NCI-H1694 treated with DMSO at 0.1 percent for 48 hours (cell line): ENCODE measurements around the gene RNF146.
"Not testable (repeated sequence)": the region's sequence is repeated elsewhere in the genome, so short reads cannot be mapped to it uniquely, and the experiment has no call there.

ENCODE experiments used
- DNase-seq: peaks from one replicate; lab custom pipeline; 2025; lab: John Stamatoyannopoulos, UW

RNF146 gene

DNA sequence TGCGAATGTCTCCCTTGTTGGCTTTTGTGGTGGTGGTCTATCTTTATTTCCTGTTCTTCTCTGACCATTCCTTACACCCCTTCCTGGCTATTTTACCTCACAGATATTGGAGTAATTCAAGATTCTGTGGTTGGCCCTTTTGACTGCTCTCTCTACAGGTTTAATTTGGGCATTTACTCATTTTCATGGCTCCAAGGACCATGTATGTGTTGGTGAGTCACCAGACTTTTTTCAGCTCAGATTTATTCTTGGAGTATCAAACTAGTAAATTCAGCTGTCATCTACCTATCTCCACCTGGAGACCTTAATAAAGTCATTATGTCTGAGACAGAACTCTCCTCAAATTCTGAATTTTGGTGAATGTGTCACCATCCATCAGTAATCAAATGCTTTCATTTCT lies 15.5 kb downstream of the RNF146 start:
- no peak for DNase-seq

DNA sequence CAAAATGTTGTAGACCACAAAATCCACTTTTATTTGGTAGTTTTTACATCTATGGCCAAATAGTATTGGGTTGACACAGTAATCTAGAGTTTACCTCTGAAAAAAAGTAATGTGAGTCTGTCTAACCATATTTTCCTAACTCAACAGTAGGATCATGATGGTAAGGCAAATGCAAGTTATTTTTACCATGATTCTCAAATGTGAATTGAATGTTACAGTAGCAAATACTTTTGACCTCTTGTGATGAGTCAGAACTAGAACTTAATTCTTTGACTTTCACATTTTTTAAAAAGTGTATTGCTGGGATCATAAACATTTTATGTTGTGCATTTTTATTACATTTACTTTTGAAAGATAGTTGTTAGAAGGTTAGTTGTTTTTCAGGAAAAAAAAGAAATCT lies 22.0 kb downstream of the RNF146 start:
- no peak for DNase-seq

DNA sequence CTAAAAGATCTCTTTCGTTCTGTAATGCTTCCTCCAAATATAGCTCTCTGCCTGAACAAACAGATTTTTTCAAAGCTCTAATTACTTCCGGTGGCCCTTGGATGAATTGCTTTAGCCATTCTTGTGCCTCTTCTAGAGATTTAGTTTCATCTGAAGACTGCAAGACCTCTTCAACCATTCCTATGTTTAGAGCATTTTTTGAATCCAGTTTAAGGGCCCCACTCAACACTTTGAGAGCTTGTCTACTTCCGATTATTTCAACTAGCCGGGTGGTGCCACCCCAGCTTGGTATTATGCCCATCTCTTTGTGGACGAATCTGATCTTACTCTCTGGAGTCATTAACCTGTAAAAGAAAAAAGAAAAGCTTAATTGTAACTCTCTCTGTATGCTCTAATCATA lies 23.3 kb downstream of the RNF146 start:
- DNase-seq: no peak

- no peak for DNase-seq
Measured at GRCh38 chr6:127290391-127291265, 24.0 kb downstream of the RNF146 start.

GRCh38 chr6:127291495-127291894 lies 24.8 kb downstream of the RNF146 start:
- no peak for DNase-seq

DNA sequence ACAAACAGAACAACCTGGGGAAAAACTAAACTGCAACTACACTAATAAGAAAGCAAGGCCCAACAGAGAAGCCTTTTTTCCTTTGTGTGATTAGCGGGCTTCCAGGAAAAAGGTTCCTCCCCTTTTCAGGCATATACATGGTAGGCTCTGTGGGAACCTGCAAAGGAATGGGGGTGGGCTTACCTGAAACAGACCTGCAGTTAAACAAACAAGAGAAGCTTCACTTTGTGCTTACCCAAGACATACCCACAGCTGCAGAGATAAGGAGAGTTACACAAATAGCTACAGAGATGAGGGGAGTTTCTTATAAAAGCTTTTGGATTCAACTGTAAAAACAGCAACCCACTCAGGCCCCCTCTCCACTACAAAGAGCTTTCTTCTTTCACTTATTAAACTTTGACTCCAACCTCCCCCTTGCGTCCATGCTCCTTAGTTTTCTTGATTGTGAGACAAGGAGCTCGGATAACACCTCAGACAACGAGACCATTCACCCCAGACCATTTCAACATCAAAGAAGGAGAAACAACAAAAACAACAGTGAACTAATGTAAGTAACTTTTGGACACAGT lies 30.9 kb downstream of the RNF146 start:
- no peak for DNase-seq

DNA sequence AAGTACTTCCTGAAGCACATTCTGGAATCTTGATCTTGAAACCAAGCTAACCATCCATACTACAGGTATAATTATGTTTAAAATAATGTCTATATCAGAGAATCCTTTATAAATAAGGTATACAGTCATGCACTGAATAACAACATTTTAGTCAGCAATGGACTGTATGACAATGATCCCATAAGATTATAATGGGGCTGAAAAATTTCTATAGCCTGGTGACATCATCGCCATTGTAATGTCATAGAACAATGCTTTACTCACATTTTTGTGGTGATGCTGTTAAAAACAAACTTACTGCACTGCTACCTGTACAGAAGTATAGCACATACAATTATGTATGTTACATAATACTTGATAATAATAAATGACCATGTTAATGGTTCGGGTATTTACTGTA lies 31.8 kb downstream of the RNF146 start:
- DNase-seq: no peak

DNA sequence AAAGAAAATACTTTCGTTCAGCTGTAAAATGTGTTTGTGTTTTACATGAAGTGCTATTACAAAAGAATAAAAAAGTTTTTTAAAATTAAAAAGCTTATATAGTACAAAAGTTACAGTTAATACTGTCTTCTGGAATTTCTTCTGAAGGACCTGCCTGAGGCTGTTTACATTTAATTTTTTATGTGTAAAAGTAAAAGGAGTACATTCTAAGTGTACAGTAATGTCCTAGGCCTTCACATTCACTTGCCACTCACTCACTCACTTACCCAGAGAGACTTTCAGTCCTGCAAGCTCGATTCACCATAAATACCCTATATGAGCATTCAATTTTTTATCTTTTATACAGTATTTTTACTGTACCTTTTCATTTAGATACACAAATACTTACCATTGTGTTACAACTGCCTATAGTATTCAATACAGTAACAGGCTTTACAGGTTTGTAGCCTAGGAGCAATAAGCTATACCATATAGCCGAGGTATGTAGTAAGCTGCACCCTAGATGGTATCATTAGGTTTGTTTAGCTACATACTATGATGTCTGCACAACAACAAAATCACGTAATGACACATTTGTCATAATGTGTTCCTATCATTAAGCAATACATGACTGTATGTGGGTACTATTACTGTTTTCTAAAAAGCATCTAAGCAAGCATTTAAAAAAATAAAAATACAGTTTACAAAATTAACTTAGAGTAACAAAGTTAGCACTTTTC lies 33.0 kb downstream of the RNF146 start:
- DNase-seq: no peak

DNA sequence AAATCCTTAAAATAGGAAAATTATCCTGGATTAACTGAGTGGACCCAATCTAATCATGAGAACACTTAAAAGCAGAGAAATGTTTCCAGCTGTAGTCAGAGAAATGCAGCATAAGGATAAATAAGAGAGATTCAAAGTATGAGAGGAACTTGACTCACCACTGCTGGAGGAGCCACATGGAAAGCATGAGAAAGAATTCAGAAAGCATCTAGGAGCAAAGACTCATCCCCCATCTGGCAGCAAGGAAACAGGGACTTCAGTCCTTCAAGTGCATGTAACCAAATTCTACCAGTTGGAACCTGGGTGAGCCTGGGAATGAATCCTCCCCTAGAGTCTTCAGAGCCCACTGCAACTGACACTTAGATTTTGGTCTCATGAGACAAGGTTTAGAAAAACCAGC lies 33.7 kb downstream of the RNF146 start:
- no peak for DNase-seq

DNA sequence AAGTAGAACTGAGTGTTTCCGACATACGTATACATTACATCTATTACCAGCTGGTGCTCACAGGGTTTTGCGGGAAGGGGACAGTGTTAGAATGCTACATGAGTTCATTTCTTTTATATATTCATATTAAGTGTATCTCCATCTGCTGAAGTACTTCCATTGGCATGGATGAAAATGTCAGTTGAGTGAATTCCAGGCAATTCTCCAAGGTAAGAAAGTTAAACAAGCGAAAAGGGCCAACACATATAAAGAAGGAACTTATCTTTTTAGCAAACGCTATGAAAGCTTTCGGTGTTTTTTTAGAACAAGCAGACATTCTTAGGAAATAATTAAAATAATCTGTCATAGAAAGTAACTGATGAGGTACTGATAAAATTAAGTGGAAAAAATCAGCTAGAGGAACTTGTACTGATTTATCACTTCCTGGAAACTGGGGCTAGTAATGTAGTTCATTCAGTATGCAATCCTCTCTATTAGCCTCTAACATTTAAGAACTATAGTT lies 34.6 kb downstream of the RNF146 start:
- DNase-seq: no peak

- peak; percentile 28 for DNase-seq
Measured at GRCh38 chr6:127302728-127303660, 36.3 kb downstream of the RNF146 start.

DNA sequence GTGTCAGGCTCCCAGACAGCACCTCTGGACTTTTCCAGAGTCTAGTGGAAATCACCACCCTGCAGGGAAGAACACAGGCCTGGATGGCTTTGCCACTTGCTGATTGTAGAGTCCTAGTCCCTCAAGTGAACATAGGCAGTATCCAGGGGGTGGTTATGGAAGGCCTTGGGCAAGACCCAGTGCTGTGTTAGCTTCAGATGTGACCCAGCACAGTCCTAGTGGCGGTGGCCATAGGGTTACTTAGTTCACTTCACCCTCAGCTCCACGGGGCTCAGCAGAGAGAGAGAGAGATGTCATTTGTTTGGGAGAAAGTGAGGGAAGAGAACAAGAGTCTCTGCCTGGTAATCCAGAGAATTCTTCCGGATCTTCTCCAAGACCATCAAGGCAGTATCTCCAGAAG lies 37.3 kb downstream of the RNF146 start:
- no peak for DNase-seq

DNA sequence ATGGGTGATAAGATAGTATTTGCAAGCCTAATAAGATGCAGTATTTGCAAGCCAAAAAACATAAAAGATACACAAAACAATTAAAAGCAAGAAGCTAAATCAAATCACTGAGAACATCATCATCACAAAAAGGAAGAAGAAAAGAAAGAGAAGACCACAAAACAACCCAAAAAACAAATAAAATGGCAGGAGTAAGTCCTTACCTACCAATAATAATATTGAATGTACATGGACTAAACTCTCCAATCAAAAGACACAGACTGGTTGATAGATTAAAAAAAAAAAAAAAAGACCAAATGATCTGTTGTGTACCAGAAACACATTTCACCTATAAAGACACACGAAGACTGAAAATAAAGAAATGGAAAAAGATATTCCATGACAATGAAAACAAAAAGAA lies 39.1 kb downstream of the RNF146 start:
- DNase-seq: no peak

GRCh38 chr6:127317388-127318128 lies 50.9 kb downstream of the RNF146 start:
- no peak for DNase-seq

- no peak for DNase-seq
Measured at GRCh38 chr6:127319686-127320085, 53.0 kb downstream of the RNF146 start.

GRCh38 chr6:127328043-127328609 lies 61.5 kb downstream of the RNF146 start:
- no peak for DNase-seq

DNA sequence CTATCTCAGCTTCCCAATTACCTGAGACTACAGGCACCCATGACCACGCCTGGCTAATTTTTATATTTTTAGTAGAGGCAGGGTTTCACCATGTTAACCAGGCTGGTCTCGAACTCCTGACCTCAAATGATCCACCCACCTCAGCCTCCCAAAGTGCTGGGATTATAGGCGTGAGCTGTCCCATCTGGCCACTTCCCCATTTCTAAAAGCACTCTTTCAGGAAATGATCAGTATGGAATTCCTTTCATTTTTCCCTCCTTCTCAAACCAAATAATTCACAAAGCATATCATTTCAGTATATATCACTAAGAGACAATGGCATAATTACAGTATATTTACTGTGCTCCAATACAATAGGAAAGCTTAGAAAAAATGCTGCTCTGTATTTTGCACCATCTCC lies 64.6 kb downstream of the RNF146 start:
- DNase-seq: not testable (repeated sequence)

DNA sequence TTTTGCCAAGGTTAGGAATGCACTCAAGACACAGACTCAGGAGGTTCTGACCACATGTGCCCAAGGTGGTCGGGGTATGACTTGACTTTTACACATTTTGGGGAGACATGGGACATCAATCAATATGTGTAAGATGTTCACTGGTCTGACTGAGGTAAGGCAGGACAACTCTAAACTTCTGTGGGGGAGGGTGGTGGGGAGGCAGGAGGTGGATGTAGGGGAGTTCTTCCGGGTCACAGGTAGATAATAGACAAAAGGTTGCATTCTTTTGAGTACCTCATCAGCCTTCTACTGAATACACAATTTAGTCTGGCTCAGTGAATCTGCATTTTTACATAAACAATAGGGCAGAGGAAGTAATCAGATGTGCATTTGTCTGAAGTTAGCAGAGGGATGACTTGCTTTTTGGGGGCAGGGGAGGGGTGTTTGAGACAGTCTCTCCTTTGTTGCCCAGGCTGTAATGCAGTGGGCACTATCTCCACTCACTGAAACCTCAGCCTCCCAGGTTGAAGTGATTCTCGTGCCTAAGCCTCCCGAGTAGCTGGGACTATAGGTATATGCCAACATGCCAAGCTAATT lies 65.8 kb downstream of the RNF146 start:
- no peak for DNase-seq
